GM21423 (cell line): ENCODE data around the gene ITPR2.
"Not testable (repeated sequence)": the region's sequence is repeated elsewhere in the genome, so short reads cannot be mapped to it uniquely, and the experiment has no call there.

Experiments used
- ATAC-seq: cut with Tn5 transposase; IDR thresholded peaks from one replicate; pipeline ENCODE4 v1.9.1; 2021; ENCODE audit warnings: mild to moderate bottlenecking, moderate library complexity; ENCODE audit not compliant: unreplicated experiment

ITPR2 gene

GRCh38 chr12:26535826-26536225, 297.2 kb downstream of the ITPR2 start:
- ATAC-seq = no peak

DNA sequence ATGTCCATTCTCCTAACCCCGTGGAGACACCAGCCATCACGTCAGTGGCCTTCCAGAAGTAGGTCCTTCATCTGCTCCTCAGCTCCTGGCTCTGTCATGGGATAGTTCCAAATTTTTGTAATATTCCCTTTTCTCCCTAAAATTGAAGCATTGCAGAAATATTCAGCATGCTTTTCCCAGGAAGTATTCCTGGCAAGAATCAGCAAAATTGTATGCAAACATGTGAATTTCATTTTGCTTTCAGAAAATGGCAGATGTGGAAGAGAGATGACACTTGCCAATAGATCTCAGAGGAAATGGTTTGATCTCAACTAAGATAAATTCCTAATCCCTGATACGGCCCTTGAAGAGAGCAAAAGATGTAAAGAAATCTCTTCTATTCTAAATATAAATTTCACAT, 298.9 kb downstream of the ITPR2 start:
- no peak for ATAC-seq

GRCh38 chr12:26533211-26533610, 299.8 kb downstream of the ITPR2 start:
- ATAC-seq = no peak

DNA sequence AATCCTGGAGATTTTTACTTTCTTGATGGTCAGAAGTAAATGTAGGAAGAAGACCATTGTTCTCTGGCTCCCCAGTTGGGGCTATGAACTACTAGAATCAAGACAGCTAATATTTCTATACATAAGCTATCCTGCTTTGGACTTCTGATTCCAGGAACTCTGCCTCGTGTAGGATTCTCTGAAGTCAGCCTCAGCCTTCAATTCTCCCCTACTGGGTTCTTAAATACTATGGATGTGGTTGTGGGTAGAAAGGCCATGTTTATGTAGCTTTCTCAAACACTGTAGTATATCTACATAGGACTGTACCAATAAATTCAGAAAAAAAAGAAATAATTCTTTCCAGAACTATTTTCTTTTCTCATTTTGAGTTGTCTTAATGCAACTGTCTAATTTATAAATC, 302.5 kb downstream of the ITPR2 start:
- no peak for ATAC-seq

GRCh38 chr12:26528943-26529342, 304.1 kb downstream of the ITPR2 start:
- no peak for ATAC-seq

GRCh38 chr12:26527682-26528081, 305.3 kb downstream of the ITPR2 start:
- no peak for ATAC-seq

DNA sequence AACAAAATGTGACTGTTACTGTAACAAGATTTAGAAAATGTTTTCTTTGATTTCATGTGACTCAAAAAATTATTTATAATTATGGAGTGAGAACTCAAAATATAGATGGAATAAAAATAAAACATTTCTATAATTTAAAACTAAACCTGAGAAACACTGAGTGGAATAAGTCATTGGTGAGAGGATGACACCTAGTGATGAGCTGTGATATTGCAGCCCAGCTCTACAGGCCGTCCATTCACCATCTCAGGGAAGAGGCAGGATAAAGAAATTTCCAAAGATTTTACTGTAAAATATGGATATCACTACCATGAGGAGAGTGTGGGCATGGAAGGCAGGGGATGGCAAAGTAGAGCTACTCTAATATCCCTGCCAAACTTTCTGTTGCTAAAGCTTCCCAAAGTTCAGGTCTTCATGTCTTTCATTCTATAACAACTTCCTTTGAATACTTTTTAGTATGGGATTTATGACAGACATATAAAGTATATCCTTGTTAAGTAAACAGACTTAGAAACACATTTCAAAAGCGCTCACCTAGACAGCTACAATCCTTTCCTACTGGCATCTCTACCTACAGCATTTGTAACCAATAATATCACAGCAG, 308.0 kb downstream of the ITPR2 start:
- no peak for ATAC-seq

DNA sequence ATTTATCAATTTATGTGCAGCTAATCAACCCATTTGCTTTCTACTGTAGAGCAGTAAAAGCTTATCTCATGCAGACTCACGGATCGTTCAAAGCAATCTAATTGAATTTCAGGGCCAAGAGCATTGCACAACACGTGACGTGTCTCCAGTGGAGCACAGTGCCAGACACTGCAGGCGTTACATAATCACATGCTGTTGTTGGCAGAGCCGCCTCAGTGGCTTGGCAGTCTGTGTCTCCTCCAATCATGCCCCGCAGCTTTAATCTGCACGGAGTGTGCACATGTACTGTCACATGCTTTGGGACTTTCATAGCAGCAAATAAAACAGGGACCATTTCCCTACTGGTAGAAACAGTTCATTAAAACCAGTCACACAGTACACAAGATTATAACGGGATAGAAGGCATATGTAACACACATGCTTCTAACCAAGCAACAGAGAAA, 309.3 kb downstream of the ITPR2 start:
- ATAC-seq = no peak

DNA sequence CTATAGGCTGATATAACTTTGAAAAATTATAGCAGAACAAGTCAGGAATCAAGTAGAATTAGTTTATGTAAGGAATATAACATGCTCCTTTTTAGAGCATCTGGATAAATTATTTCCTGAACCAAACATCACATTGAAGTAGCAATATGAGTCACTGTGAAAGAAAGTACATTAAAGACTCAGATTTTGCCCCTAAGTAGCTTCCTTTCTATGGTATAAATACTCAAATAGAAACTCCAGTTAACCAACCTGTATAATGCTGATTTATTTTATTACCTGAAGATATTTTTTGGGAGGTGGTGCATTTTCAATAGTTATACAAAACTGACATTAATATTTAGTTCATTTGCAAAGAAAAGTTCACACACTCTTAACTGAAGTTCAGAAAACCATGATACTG, 312.1 kb downstream of the ITPR2 start:
- no peak for ATAC-seq

- ATAC-seq = no peak
Measured at GRCh38 chr12:26520109-26520508, 312.9 kb downstream of the ITPR2 start.

DNA sequence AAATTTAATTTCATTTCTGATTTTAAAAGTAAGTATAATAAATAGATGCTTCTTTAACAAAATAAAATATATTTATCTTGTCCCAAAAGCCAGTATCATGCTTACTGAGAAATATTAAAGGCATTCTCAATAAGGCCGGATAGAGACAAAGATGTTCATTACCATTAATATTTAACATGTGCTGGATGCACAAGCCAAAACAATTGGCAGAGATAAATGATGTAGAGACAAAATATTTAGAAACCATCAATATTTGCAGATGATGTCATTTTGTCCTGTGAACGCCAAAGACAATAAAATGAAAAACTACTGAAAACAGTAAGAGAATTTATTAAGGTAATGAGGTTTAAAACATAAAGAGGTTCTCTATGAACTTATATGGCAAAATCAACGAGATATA, 313.5 kb downstream of the ITPR2 start:
- no peak for ATAC-seq

- not testable (repeated sequence) for ATAC-seq
Measured at GRCh38 chr12:26517320-26517719, 315.7 kb downstream of the ITPR2 start.

DNA sequence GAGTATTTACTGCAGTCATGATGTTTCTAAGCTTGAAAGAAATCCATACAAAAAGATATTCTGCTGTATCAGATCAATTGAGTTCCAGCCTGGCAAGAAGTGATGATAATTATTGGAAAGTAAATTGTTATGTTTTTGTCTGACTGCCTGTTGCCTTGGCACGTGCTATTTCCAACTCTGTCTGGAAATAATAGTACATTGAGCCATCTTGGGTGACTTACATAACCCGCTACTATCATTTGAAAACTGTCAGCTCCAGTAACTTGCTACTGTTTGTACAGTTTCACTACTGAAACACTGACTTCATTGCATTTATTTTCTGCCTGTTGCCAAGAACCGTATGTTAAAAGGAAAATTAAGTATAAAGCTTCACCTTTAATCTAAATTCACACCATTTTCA, 318.6 kb downstream of the ITPR2 start:
- no peak for ATAC-seq

DNA sequence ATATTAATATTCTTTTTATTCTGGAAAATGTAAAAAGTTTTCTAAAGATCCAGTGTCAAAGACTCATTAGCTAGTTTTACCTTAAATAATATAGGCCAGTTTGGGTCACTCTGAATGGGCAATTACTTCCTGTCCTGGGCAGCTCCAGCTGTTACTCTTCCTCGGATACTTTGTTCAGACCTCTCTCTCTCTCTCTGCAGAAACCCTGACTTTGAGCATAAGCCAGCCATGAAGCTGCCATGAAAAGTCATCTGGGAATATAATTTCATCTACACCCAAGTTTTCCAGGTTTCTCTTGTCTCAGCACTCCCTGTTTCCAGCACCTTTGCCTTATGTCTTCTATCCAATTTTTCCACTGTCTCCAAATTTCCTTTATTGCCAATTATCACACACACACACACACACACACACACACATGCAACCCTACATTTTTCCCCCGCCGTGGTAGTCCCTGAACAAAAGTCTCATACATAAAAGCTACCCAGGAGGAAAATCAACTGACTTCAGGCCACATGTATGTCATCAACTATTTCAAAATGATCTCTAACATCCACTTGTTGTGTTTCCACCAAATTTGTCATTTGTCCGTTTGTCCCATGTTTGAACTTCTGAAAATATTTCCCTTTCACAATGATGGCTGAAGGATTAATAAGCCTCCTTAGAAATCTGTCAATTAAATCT, 319.5 kb downstream of the ITPR2 start:
- ATAC-seq = no peak

GRCh38 chr12:26512213-26512612, 320.8 kb downstream of the ITPR2 start:
- ATAC-seq = no peak

DNA sequence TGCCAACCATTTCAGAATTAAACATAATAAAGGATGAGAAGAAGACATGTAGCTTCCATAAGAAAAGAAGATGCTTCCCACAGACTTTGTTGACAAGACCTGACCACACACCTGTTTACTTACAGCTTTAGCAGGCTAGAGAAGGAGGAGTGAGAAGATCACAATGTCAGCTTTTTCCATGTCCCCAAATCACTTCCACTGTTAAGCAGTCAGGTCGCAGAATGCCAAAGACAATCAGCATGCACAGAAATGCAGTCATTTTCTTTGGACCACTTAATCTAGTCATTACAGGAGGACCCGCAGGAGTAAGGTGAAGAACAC, 322.7 kb downstream of the ITPR2 start:
- ATAC-seq = no peak

GRCh38 chr12:26507613-26508012, 325.4 kb downstream of the ITPR2 start:
- no peak for ATAC-seq

GRCh38 chr12:26499979-26500640, 332.9 kb downstream of the ITPR2 start:
- no peak for ATAC-seq

GRCh38 chr12:26496170-26496569, 336.8 kb downstream of the ITPR2 start:
- ATAC-seq = no peak

GRCh38 chr12:26493656-26494055, 339.3 kb downstream of the ITPR2 start:
- no peak for ATAC-seq

GRCh38 chr12:26492406-26492805, 340.6 kb downstream of the ITPR2 start:
- ATAC-seq = no peak

- no peak for ATAC-seq
Measured at GRCh38 chr12:26489908-26490307, 343.1 kb downstream of the ITPR2 start.
